GM18526 (cell line): ENCODE data around the gene SH3BP2.

Experiments
- POLR2A ChIP-seq: IDR thresholded peaks from 3 replicates; pipeline ENCODE4 v1.6.1; 2011; ENCODE audit not compliant: insufficient read length; ENCODE audit errors: extremely low read depth

SH3BP2 gene

GRCh38 chr4:2792711-2793585 lies at the start of gene SH3BP2:
TSS of gene SH3BP2 (plus strand) at chr4:2793085. CDS start at chr4:2820618, 27,533 bp downstream.
- TF ChIP-seq POLR2A = peak; percentile 23

GRCh38 chr4:2743518-2744445 lies 49.1 kb upstream of the SH3BP2 start:
- TF ChIP-seq POLR2A = no peak

GRCh38 chr4:2744576-2745270 lies 48.2 kb upstream of the SH3BP2 start:
- TF ChIP-seq POLR2A = no peak

GRCh38 chr4:2745516-2745915 lies 47.4 kb upstream of the SH3BP2 start:
- TF ChIP-seq POLR2A = no peak

- peak; percentile 48 for TF ChIP-seq POLR2A
Measured at GRCh38 chr4:2745981-2746806, 46.7 kb upstream of the SH3BP2 start.

GRCh38 chr4:2746891-2747695 lies 45.8 kb upstream of the SH3BP2 start:
- no peak for TF ChIP-seq POLR2A

- no peak for TF ChIP-seq POLR2A
Measured at GRCh38 chr4:2750719-2751605, 41.9 kb upstream of the SH3BP2 start.

- no peak for TF ChIP-seq POLR2A
Measured at GRCh38 chr4:2753436-2753835, 39.4 kb upstream of the SH3BP2 start.

- no peak for TF ChIP-seq POLR2A
Measured at GRCh38 chr4:2754848-2755819, 37.8 kb upstream of the SH3BP2 start.

- TF ChIP-seq POLR2A = peak; percentile 81
Measured at GRCh38 chr4:2755821-2756690, 36.8 kb upstream of the SH3BP2 start, which contains the start of gene TNIP2. TSS of gene TNIP2 (minus strand) at chr4:2756336. CDS start at chr4:2756289, 47 bp downstream.
